Measurements from ENCODE around the gene XK. TPM values are rescaled to one million over a fixed set of nuclear protein-coding genes. Genes with fewer than 3 reads are reported as not detected.

The XK gene
- total RNA-seq, 1 experiment from 2014 or later: 1.1 TPM

DNA sequence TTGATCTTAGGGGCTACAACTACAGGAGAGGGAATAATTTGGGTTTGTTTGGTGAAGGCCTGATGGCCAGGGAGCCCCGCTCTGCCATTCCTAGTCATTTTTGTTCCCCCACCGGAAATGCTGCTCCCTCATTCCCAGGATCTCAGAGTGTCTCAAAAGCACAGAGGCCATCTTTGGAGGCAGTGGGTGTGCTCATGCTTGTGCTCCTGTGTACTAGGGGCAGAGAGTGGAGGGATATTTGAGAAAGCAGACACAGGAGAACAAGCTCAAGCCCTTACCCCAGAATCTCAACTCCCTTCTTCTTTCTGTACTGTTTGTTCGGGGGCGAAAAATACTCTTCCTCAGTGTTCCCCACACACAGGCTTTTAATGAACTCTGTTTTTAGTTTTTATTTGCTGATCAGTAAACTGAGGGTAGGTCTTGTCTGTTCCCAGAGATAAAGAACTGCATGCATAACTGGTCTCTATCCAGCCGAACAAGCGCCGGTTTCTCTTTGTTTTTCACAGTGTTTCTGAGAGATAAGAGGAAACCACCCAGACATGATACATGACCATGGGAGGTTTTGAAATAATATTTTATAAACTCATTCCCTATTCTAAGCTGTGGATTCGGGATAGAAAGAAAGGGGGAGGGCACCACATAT, 32.9 kb upstream of the XK start (continued):
- no peak for TF ChIP-seq NFE2L1 (CRISPR knock-in tag; IDR thresholded peaks at IDR 0.05)
- TF ChIP-seq, protein P1, sequence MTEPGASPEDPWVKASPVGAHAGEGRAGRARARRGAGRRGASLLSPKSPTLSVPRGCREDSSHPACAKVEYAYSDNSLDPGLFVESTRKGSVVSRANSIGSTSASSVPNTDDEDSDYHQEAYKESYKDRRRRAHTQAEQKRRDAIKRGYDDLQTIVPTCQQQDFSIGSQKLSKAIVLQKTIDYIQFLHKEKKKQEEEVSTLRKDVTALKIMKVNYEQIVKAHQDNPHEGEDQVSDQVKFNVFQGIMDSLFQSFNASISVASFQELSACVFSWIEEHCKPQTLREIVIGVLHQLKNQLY (CRISPR knock-in tag; IDR thresholded peaks at IDR 0.05): no peak
- TF ChIP-seq NFATC4 (CRISPR knock-in tag; IDR thresholded peaks at IDR 0.05): no peak
- TF ChIP-seq FOXJ3 (CRISPR knock-in tag; IDR thresholded peaks at IDR 0.05; ENCODE audit: borderline replicate concordance): no peak
- no peak for TF ChIP-seq ETV6 (CRISPR knock-in tag; IDR thresholded peaks at IDR 0.05)
- no peak for TF ChIP-seq FOXP1 (CRISPR knock-in tag; IDR thresholded peaks at IDR 0.05; ENCODE audit: borderline replicate concordance)
- TF ChIP-seq, protein P2, sequence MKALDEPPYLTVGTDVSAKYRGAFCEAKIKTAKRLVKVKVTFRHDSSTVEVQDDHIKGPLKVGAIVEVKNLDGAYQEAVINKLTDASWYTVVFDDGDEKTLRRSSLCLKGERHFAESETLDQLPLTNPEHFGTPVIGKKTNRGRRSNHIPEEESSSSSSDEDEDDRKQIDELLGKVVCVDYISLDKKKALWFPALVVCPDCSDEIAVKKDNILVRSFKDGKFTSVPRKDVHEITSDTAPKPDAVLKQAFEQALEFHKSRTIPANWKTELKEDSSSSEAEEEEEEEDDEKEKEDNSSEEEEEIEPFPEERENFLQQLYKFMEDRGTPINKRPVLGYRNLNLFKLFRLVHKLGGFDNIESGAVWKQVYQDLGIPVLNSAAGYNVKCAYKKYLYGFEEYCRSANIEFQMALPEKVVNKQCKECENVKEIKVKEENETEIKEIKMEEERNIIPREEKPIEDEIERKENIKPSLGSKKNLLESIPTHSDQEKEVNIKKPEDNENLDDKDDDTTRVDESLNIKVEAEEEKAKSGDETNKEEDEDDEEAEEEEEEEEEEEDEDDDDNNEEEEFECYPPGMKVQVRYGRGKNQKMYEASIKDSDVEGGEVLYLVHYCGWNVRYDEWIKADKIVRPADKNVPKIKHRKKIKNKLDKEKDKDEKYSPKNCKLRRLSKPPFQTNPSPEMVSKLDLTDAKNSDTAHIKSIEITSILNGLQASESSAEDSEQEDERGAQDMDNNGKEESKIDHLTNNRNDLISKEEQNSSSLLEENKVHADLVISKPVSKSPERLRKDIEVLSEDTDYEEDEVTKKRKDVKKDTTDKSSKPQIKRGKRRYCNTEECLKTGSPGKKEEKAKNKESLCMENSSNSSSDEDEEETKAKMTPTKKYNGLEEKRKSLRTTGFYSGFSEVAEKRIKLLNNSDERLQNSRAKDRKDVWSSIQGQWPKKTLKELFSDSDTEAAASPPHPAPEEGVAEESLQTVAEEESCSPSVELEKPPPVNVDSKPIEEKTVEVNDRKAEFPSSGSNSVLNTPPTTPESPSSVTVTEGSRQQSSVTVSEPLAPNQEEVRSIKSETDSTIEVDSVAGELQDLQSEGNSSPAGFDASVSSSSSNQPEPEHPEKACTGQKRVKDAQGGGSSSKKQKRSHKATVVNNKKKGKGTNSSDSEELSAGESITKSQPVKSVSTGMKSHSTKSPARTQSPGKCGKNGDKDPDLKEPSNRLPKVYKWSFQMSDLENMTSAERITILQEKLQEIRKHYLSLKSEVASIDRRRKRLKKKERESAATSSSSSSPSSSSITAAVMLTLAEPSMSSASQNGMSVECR (CRISPR knock-in tag; IDR thresholded peaks at IDR 0.05; ENCODE audit: borderline replicate concordance): no peak
- TF ChIP-seq RELA (CRISPR knock-in tag; IDR thresholded peaks at IDR 0.05; ENCODE audit: borderline replicate concordance): no peak

DNA sequence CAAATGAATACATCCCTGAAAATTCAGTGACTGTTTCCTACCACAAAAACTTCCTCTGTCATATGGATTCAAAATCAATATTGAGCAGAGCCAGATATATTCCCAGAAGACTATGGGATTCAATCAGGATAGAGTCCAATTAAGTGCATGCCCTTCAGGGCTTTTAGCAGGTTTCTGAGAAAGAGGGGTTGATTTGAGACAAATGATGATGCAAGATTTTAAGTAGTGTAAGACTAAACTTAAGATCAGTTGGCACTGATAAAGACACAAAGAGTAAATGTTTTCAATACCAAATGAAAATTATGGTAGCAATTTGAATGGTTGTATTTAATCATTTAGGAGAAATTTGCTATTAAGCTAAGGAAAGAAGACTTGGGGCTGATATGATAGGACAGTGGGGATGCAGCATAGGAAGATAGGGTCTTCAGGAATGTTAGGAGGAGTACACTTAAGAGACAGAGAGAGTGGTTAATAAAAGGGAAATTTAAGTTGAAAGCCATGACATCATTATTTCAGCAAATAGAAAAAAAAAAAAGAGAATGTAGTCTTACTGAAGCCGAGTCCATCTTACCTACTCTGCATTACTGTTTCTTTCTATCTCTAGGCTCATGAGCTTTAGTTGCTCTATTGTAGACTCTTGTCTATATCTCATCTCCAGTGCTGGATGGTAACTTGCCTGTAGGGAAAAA, 32.0 kb upstream of the XK start:
- CTCF ChIA-PET: no interaction called here
- no peak overlapping the region for H3K27ac Mint-ChIP-seq

DNA sequence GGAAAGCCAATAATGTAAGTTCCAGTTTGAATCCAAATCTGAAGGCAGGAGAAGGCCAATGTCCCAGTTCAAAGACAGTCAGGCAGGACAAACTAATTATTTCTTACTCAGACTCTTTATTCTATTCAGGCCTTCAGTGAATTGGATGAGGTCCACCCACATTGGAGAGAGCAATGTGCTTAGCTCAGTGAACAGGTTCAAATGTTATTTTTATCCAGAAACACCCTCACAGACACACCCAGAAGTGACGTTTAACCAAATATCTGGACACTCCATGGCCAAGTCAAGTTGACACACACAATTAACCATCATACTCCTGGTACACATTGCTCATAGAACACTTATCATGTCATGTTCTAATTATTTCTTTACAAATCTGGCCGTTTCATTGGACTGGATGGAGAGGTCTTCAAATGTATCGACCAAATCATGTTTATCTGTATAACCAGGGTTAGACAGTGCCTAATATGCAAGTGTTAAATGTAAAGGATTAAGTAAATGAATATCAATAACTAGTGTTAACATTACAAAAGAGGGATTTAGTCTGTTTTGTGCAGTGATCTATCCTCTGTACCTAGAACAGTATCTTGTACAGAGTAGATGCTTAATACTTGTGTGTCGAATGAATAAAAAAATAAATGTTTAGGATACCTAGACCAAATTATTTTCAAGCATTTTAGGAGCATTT, 27.1 kb upstream of the XK start:
- TF ChIP-seq ZNF232 (CRISPR knock-in tag; IDR thresholded peaks at IDR 0.05): no peak
- Mint-ChIP-seq H3K36me3 (no peaks in the 10 kb centered on the region), H3K9me3 (no peaks in the 10 kb centered on the region), H3K27ac (no peak overlapping the region), H3K4me3 (no peak overlapping the region), H3K27me3 (ENCODE audit: low read depth) (no peaks in the 10 kb centered on the region; the same call in 1 of the 2 replicates), H3K4me1 (0 out of 2 replicates have a peak, but pooled peaks cover 6% of the 10 kb centered on the region)
- ATAC-seq (no peak), DNase-seq (ENCODE audit: low spot score) (no peak)
- ChIA-PET POLR2A (no interaction called here), CTCF (no interaction called here)

More for the DNA sequence above, 32.0 kb upstream of the XK start:
- TF ChIP-seq ZNF138 (CRISPR knock-in tag; conservative IDR thresholded peaks at IDR 0.05) (no peak), ZNF423 (CRISPR knock-in tag; IDR thresholded peaks at IDR 0.05) (no peak), ZNF317 (CRISPR knock-in tag; IDR thresholded peaks at IDR 0.05; ENCODE audit: borderline replicate concordance, low read depth) (no peak), ZNF232 (CRISPR knock-in tag; IDR thresholded peaks at IDR 0.05) (no peak), NR2C2 (CRISPR knock-in tag; IDR thresholded peaks at IDR 0.05) (no peak)
- TF ChIP-seq, protein P3, sequence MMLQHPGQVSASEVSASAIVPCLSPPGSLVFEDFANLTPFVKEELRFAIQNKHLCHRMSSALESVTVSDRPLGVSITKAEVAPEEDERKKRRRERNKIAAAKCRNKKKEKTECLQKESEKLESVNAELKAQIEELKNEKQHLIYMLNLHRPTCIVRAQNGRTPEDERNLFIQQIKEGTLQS (CRISPR knock-in tag; conservative IDR thresholded peaks at IDR 0.05): no peak
- POLR2A ChIA-PET: no interaction called here
- no peak for ATAC-seq
- H3K4me1 Mint-ChIP-seq: peaks cover 21% of the 10 kb centered on the region
- H3K4me3 Mint-ChIP-seq: no peak overlapping the region
- no peaks in the 10 kb centered on the region; the same call in 1 of the 2 replicates for H3K27me3 Mint-ChIP-seq (ENCODE audit: low read depth)
- no peak for DNase-seq (ENCODE audit: low spot score)
- no peaks in the 10 kb centered on the region for H3K36me3 Mint-ChIP-seq
- H3K9me3 Mint-ChIP-seq: no peaks in the 10 kb centered on the region

All from WTC11 (cell line).